Measurements from ENCODE around the gene TMCO2.

DNA sequence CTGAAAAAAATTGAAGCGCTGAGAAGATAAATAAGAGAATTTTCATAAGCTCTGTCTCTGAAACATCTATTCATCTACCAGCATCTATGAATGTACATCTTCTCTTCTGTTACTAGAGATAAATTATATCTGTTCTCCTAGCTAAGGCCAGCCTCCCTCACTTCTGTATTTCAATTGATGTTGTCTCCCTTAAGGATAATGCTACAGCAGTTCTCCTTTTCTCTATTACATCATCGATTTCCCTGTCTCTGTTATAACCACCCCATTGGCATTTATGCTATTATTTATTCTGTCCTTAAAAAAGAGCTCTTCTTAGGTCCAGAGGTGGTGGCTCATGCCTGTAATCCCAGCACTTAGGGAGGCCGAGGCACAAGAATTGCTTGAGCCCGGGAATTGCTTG lies 42.9 kb upstream of the TMCO2 start:
- TF ChIP-seq, protein P1, sequence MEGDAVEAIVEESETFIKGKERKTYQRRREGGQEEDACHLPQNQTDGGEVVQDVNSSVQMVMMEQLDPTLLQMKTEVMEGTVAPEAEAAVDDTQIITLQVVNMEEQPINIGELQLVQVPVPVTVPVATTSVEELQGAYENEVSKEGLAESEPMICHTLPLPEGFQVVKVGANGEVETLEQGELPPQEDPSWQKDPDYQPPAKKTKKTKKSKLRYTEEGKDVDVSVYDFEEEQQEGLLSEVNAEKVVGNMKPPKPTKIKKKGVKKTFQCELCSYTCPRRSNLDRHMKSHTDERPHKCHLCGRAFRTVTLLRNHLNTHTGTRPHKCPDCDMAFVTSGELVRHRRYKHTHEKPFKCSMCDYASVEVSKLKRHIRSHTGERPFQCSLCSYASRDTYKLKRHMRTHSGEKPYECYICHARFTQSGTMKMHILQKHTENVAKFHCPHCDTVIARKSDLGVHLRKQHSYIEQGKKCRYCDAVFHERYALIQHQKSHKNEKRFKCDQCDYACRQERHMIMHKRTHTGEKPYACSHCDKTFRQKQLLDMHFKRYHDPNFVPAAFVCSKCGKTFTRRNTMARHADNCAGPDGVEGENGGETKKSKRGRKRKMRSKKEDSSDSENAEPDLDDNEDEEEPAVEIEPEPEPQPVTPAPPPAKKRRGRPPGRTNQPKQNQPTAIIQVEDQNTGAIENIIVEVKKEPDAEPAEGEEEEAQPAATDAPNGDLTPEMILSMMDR (IDR thresholded peaks at IDR 0.05; ENCODE audit: insufficient read depth, low read length, poor library complexity, severe bottlenecking), result no peak
- no peak for TF ChIP-seq EZH2phosphoT487 (conservative IDR thresholded peaks at IDR 0.05; ENCODE audit: low read length)
